Endothelial cell of umbilical vein (primary cell): Measurements from ENCODE around the gene GTPBP2.

Experiments used
- CTCF ChIP-seq, 2 donors: IDR thresholded peaks; 1 replicate in 1 of 2; 2 replicates in 1 of 2; pipeline ENCODE4 v1.5.1; 2011; ENCODE audit warnings: low read length in 2 of 2, mild to moderate bottlenecking in 2 of 2, moderate library complexity in 2 of 2, control low read depth in 1 of 2, inconsistent platforms in 1 of 2, low read depth in 1 of 2; ENCODE audit not compliant: insufficient read depth in 1 of 2; ENCODE audit errors: extremely low read depth in 1 of 2
- POLR2AphosphoS5 ChIP-seq: IDR thresholded peaks from 2 replicates; pipeline ENCODE4 v1.6.1; 2012; ENCODE audit warnings: low read depth, mild to moderate bottlenecking, control low read depth, low read length, moderate library complexity; ENCODE audit not compliant: insufficient read depth
- TF ChIP-seq, protein P1 (sequence below): IDR thresholded peaks from 2 replicates; pipeline ENCODE4 v1.6.1; 2011; ENCODE audit not compliant: insufficient read depth, insufficient read length

DNA sequence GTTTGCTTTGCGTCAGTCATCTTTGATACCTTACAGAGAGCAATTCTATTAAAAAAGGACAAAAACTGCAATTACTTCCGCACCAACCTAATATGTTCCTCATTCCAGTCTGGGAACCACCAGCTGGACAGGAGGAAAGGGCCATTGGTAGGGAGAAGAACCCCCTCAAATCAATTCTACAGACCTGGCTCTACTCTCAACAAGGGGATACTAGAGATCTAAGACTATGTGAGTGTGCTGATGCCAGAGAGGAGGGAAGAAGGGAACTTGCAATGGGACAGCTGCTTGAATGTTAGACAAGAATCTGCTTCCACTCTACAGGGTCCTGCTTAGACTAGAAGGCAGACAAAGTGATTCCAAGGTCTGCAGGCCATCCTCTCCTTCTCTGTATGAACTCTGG is 45.2 kb upstream of the GTPBP2 start:
- TF ChIP-seq CTCF (IDR thresholded peaks at IDR 0.05; ENCODE audit: extremely low read depth in 1 of 2, insufficient read depth in 1 of 2, low read depth in 1 of 2, low read length in 2 of 2): no peak
- no peak for TF ChIP-seq POLR2AphosphoS5
- TF ChIP-seq, protein P1, sequence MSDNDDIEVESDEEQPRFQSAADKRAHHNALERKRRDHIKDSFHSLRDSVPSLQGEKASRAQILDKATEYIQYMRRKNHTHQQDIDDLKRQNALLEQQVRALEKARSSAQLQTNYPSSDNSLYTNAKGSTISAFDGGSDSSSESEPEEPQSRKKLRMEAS: no peak
